Activated naive CD8-positive, alpha-beta T cell treated with anti-CD3 and anti-CD28 coated beads, Interleukin-2, amount 50 U/mL, for 16 hours (primary cell): ENCODE results near the gene PPM1K.

ENCODE experiments used
- DNase-seq: peaks from one replicate; pipeline ENCODE4 v3.0.0-alpha.2; 2020; ENCODE audit warnings: low read depth, low spot score

The PPM1K gene

DNA sequence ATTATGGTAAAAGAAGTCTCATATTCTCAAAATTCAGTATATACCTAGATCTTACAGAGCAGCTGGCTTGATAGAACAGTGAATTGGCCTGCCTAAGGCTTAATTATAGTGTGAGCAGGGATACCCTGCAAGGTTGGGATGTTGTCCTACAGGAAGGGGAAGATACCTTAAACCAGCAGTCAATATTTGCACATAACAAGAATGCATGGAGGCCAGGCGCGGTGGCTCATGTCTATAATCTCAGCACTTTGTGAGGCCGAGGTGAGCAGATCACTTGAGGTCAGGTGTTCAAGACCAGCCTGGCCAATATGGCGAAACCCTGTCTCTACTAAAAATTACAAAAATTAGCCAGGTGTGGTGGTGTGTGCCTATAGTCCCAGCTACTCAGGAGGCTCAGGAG is 67.2 kb downstream of the PPM1K start:
- DNase-seq: no peak

DNA sequence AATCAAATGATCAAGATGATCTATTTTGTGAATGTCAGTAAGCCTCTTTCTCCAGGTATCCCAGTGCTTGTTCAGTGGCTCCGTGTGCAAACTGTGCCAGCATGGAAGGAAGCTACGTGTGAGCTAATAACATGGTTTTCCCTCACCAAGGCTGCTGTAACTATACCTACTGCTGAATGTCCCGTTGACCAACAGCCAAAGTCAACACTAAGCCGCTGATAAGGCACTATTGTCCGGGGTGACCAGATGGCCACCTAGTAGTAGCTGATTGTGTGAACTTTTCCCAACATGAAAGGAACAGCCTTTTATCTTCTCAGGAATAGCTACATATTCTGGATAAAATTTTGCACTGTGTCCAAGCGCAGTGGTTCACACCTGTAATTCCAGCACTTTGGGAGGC is 68.0 kb downstream of the PPM1K start:
- no peak for DNase-seq

DNA sequence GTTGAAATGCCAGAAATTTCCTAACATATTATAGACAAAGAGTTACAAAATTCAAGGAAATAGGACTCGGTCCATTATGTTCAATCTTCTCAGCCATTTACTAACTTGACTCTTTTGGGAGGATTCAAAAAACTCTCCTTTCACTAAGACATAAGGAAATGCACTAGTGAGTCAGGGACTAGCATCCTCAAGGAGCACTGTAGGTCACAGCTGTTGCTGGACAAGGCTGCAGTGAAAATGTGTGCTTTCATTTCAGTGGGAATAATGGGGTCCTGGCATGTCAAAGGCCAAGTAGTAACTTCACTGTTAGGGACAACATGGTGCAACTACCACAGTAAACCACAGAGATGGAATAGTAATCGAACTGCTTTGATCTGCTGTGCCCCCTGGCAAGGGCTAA is 69.0 kb downstream of the PPM1K start:
- DNase-seq: no peak

DNA sequence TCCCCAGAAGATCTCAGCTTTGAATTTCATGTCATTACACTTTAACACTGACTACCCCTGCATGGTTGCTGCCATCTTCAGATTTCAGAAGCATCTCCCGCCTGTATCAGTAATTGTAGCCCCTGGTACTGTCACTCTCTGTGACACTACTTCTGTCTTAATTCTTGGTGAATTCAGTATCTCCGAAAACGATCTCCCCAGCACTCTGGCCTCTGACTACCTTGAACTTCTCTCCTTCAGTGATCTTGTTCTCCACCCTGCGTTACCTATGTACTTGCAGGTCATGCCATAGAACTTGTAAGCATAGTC is 72.2 kb downstream of the PPM1K start:
- no peak for DNase-seq

DNA sequence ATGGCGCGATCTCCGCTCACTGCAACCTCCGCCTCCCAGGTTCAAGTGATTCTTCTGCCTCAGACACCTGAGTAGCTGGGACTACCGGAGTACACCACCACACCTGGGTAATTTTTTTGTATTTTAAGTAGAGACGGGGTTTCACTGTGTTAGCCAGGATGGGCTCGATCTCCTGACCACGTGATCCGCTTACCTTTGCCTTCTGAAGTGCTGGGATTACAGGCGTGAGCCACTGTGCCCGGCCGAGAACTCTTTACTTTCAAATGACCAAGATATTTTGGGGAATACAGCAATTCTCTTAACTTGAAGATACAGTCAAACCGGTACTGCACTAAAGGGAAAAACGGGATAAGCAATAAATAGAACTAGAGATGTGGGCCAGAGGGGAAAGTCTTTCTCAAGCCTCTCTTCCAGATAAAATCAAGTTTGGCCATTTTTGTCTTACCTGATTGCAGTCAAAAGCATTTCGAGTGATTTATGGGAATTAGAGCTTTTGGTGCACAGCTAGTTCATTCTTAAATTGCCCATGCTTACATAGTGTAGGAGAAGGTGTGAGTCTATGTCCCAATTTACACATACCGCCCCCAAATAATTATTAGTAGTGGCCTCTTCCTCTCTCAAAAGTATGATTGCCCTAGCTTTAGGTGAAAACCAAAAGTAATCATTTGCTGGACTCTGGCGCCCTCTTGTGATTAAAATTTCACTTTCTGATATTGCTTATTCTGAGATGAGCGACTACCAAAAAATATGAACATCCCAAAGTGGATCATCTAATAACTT is 72.7 kb downstream of the PPM1K start:
- peak; percentile 4 for DNase-seq

DNA sequence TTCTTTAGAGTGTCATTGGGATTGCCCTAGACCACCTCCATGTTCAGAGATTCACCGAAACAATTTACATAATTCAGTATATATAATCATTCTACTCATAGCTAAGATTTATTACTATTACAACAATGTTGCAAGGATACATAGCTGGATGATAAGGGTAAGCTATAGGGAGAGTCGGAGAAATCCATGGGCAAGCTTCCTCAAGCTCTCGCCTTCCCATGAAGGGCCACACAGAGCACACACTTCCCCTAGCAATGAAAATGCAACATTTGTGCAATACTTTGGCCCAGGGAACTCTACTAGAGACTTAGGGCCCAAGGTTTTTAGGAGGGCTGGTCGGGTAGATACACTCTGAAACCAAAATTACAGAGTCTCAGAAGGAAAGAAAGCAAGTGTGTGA is 76.2 kb downstream of the PPM1K start:
- no peak for DNase-seq
